Erythroblast (primary cell): ENCODE data around the gene CCR6.

Experiments used
- GATA1 ChIP-seq: IDR thresholded peaks from 2 replicates; pipeline ENCODE4 v1.6.1; 2011; ENCODE audit warnings: low read depth, mild to moderate bottlenecking, control low read depth, low read length, moderate library complexity
- POLR2A ChIP-seq: IDR thresholded peaks from 2 replicates; pipeline ENCODE4 v1.6.1; 2011; ENCODE audit warnings: mild to moderate bottlenecking, low read length

GRCh38 chr6:167116109-167116837, 6.6 kb upstream of the CCR6 start:
- TF ChIP-seq GATA1 (no peak), POLR2A (no peak)
